ENCODE data around the gene FREY1. TPM values are rescaled to one million over a fixed set of nuclear protein-coding genes. Genes with fewer than 3 reads are reported as not detected.

FREY1 gene
- total RNA-seq, result 0.77 and 0.87 TPM in 2 replicates

GRCh38 chr11:45906965-45907611 lies at the start of gene FREY1:
Gene FREY1 (minus strand): TSS chr11:45907271. CDS start chr11:45907245, 26 bp downstream.

GRCh38 chr11:45922425-45923082 lies 15.5 kb upstream of the FREY1 start, which contains the start of gene LARGE2:
Gene LARGE2 (plus strand): TSS chr11:45922656. CDS start chr11:45922883, 227 bp downstream.

GRCh38 chr11:45917623-45918330 lies 10.7 kb upstream of the FREY1 start, which contains the start of gene PEX16:
Gene PEX16 (minus strand): TSS chr11:45917877. CDS start chr11:45917811, 66 bp downstream.

GRCh38 chr11:45885274-45885920 lies 21.7 kb downstream of the FREY1 start, which contains the start of gene MAPK8IP1:
Gene MAPK8IP1 (plus strand): TSS chr11:45885651. CDS start chr11:45885821, 170 bp downstream.

Other genes starting within 250 kb of the FREY1 start
- 0.65 and 1.1 TPM in 2 replicates for gene CHST1, start 241.6 kb downstream of the FREY1 start, total RNA-seq
- 3.9 and 4.4 TPM in 2 replicates for gene SLC35C1, start 102.1 kb downstream of the FREY1 start, total RNA-seq
- 6.9 and 8.9 TPM in 2 replicates for gene CRY2, start 59.8 kb downstream of the FREY1 start, total RNA-seq
- gene MAPK8IP1, start 21.6 kb downstream of the FREY1 start, total RNA-seq, result 1.5 and 2.0 TPM in 2 replicates
- gene PEX16, start 10.6 kb upstream of the FREY1 start, total RNA-seq, result 30.3 and 35.9 TPM in 2 replicates
- not detected in 2 replicates for gene LARGE2, start 15.4 kb upstream of the FREY1 start, total RNA-seq
- 6.1 and 7.2 TPM in 2 replicates for gene PHF21A, start 214.2 kb upstream of the FREY1 start, total RNA-seq